CD14-positive monocyte (primary cell): Measurements from ENCODE around the gene TBC1D20. TPM values are rescaled to one million over a fixed set of nuclear protein-coding genes. Genes with fewer than 3 reads are reported as not detected.

Experiments used
- DNase-seq, 3 donors: peaks; one replicate each; pipeline ENCODE4 v3.0.0-alpha.2; 2011 to 2022
- H2AFZ ChIP-seq: 2 replicates; pipeline ENCODE4 v1.6.0; 2012; ENCODE audit warnings: mild to moderate bottlenecking, low read depth, low read length, inconsistent platforms; ENCODE audit not compliant: insufficient read depth, poor library complexity, severe bottlenecking
- H3K27ac ChIP-seq, 2 donors: 1 replicate in 1 of 2; 2 replicates in 1 of 2; pipeline ENCODE4 v1.5.1; 2012 to 2013; ENCODE audit warnings: low read length in 2 of 2, control low read depth in 1 of 2, inconsistent platforms in 1 of 2, low read depth in 1 of 2, mild to moderate bottlenecking in 1 of 2
- H3K27me3 ChIP-seq, 2 donors: one replicate each; pipeline versions ENCODE4 v1.6.0 to v1.6.1; 2011 to 2013; ENCODE audit warnings: low read length in 2 of 2; ENCODE audit not compliant: control insufficient read depth in 2 of 2, insufficient read depth in 2 of 2
- H3K36me3 ChIP-seq, 2 donors: replicated peaks in 1 of 2; 1 replicate in 1 of 2; 2 replicates in 1 of 2; pipeline versions ENCODE4 v1.5.1 to v1.6.1; 2012 to 2013; ENCODE audit warnings: low read length in 2 of 2, control low read depth in 1 of 2, inconsistent platforms in 1 of 2, mild to moderate bottlenecking in 1 of 2; ENCODE audit not compliant: insufficient read depth in 2 of 2, control insufficient read depth in 1 of 2
- H3K4me1 ChIP-seq, 2 donors: 1 replicate in 1 of 2; 2 replicates in 1 of 2; pipeline versions ENCODE4 v1.5.1 to v1.6.1; 2012 to 2013; ENCODE audit warnings: low read length in 2 of 2, control low read depth in 1 of 2, inconsistent platforms in 1 of 2, mild to moderate bottlenecking in 1 of 2, moderate library complexity in 1 of 2; ENCODE audit not compliant: insufficient read depth in 2 of 2, control insufficient read depth in 1 of 2
- H3K4me2 ChIP-seq: replicated peaks from 2 replicates; pipeline ENCODE3; 2012; ENCODE audit warnings: low read length, moderate library complexity, mild to moderate bottlenecking; ENCODE audit not compliant: poor library complexity, severe bottlenecking; ENCODE audit errors: extremely low read depth
- H3K4me3 ChIP-seq, 3 experiments: fragments of 200-600 bp in 1 of 3; sonication (generic) in 1 of 3; replicated peaks in 1 of 3; 1 replicate in 2 of 3; 2 replicates in 1 of 3; pipeline ENCODE4 v1.5.1; 2011 to 2013; ENCODE audit warnings: low read length in 3 of 3, mild to moderate bottlenecking in 3 of 3, control low read depth in 2 of 3, low read depth in 2 of 3, inconsistent platforms in 1 of 3, moderate library complexity in 1 of 3
- H3K79me2 ChIP-seq: 2 replicates; pipeline ENCODE4 v1.6.0; 2012; ENCODE audit warnings: mild to moderate bottlenecking, control low read depth, inconsistent platforms, low read length, moderate library complexity; ENCODE audit not compliant: insufficient read depth
- H3K9ac ChIP-seq: 2 replicates; pipeline ENCODE4 v1.6.0; 2017; ENCODE audit warnings: low read length, mild to moderate bottlenecking; ENCODE audit not compliant: insufficient read depth, poor library complexity, severe bottlenecking
- H3K9me3 ChIP-seq, 2 donors: replicated peaks in 1 of 2; 1 replicate in 1 of 2; 2 replicates in 1 of 2; pipeline versions ENCODE4 v1.5.1 to v1.6.1; 2012 to 2013; ENCODE audit warnings: low read length in 2 of 2, control low read depth in 1 of 2; ENCODE audit not compliant: control insufficient read depth in 1 of 2, insufficient read depth in 1 of 2
- H4K20me1 ChIP-seq: 2 replicates; pipeline ENCODE4 v1.6.0; 2012; ENCODE audit warnings: mild to moderate bottlenecking, low read length, control low read depth, moderate library complexity; ENCODE audit not compliant: insufficient read depth
- H3K27ac Mint-ChIP-seq, 7 donors: one replicate each; pipeline ENCODE4 v1.8.0; 2020; ENCODE audit warnings: mild to moderate bottlenecking in 7 of 7, mixed read lengths in 7 of 7, moderate library complexity in 6 of 7, inconsistent platforms in 2 of 7
- H3K27me3 Mint-ChIP-seq, 3 donors: one replicate each; pipeline ENCODE4 v1.8.0; 2021 to 2022; ENCODE audit warnings: low read depth in 3 of 3, mild to moderate bottlenecking in 3 of 3, mixed read lengths in 3 of 3, moderate library complexity in 3 of 3, inconsistent platforms in 1 of 3
- H3K36me3 Mint-ChIP-seq, 2 donors: one replicate each; pipeline ENCODE4 v1.8.0; 2020; ENCODE audit warnings: mixed read lengths in 2 of 2, inconsistent platforms in 1 of 2, mild to moderate bottlenecking in 1 of 2
- H3K4me1 Mint-ChIP-seq: one replicate; pipeline ENCODE4 v1.8.0; 2020; ENCODE audit warnings: mild to moderate bottlenecking, mixed read lengths
- H3K4me3 Mint-ChIP-seq, 2 donors: one replicate each; pipeline ENCODE4 v1.8.0; 2020; ENCODE audit warnings: mild to moderate bottlenecking in 2 of 2, mixed read lengths in 2 of 2, moderate library complexity in 1 of 2
- H3K9me3 Mint-ChIP-seq, 7 donors: one replicate each; pipeline ENCODE4 v1.8.0; 2020 to 2022; ENCODE audit warnings: mixed read lengths in 7 of 7, mild to moderate bottlenecking in 6 of 7, moderate library complexity in 6 of 7, inconsistent platforms in 2 of 7
- WGBS: methylation state at CpG from one replicate; pipeline ENCODE4 v1.1.5; 2013; ENCODE audit warnings: missing lambda C conversion rate; ENCODE audit not compliant: insufficient coverage; 5-methylcytosine and 5-hydroxymethylcytosine counted together
- intact Hi-C, 2 donors: fragments of 100-400 bp; cut with micrococcal nuclease; formaldehyde crosslinking; loops; one replicate each; pipeline versions ENCODE4 v1.15.0 to v1.15.1; 2023
- polyA plus RNA-seq, 3 donors: library from polyadenylated mRNA; depleted of rRNA in 1 of 3; unstranded in 2 of 3; stranded (reverse) in 1 of 3; fragments of 300-500 nt in 2 of 3; fragments of >200 nt in 1 of 3; fragmentation: Illumina TruSeq in 2 of 3; gene quantifications; 1 replicate in 2 of 3; 2 replicates in 1 of 3; pipeline ENCODE4 v1.2.3, GENCODE V29; 2012 to 2021
- TF ChIP-seq, protein P1 (sequence below): fragments of 200-600 bp; IDR thresholded peaks from one replicate; pipeline ENCODE4 v1.8.0; 2022; ENCODE audit warnings: antibody characterized with exemption, mild to moderate bottlenecking

Gene TBC1D20
- polyA plus RNA-seq, 3 donors, result 10.5 to 24.7 (median 11.3) TPM

DNA sequence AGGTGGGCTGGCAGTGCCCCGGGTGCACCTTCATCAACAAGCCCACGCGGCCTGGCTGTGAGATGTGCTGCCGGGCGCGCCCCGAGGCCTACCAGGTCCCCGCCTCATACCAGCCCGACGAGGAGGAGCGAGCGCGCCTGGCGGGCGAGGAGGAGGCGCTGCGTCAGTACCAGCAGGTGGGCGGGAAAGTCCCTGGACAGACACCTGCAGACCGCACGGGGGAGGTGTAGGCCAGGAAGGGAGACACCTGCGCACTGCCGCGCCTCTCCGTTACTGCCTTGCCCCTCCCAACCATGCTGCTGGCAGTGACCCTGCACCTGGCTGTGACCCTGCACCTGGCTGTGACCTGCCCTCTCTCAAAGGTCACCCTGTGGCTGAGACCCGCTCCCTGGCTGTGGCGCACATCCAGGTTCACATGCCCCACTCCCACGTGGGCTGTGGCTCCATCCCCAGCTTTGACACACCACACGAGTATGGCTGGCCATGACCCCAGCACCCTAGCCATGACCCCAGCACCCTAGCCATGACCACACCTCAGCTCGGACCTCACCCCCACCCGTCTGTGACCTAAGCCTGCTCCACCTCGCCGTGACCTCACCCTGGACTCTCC lies 42.7 kb downstream of the TBC1D20 start:
- Histone ChIP-seq H2AFZ (no peak overlapping the region), H3K79me2 (no peaks in the 10 kb centered on the region), H3K27me3 (no peaks in the 10 kb centered on the region), H3K36me3 (peaks cover 61 to 71% of the 10 kb centered on the region in 2 donors), H3K4me3 (no peak overlapping the region), H4K20me1 (peaks cover 21% of the 10 kb centered on the region), H3K4me1 (peaks cover 3 to 9% of the 10 kb centered on the region in 2 donors), H3K27ac (no peak overlapping the region), H3K9me3 (no peaks in the 10 kb centered on the region), H3K4me2 (no peak overlapping the region), H3K9ac (no peak overlapping the region)
- peaks cover 0 to 3% (median 0%) of the 10 kb centered on the region in 3 donors for H3K27me3 Mint-ChIP-seq
- TF ChIP-seq, protein P1, sequence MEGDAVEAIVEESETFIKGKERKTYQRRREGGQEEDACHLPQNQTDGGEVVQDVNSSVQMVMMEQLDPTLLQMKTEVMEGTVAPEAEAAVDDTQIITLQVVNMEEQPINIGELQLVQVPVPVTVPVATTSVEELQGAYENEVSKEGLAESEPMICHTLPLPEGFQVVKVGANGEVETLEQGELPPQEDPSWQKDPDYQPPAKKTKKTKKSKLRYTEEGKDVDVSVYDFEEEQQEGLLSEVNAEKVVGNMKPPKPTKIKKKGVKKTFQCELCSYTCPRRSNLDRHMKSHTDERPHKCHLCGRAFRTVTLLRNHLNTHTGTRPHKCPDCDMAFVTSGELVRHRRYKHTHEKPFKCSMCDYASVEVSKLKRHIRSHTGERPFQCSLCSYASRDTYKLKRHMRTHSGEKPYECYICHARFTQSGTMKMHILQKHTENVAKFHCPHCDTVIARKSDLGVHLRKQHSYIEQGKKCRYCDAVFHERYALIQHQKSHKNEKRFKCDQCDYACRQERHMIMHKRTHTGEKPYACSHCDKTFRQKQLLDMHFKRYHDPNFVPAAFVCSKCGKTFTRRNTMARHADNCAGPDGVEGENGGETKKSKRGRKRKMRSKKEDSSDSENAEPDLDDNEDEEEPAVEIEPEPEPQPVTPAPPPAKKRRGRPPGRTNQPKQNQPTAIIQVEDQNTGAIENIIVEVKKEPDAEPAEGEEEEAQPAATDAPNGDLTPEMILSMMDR, result no peak
- peak overlapping the region in 2 of 7 donors; percentile 3 to 66 for H3K27ac Mint-ChIP-seq
- peaks cover 14% of the 10 kb centered on the region for H3K4me1 Mint-ChIP-seq
- DNase-seq, result no peak
- 96% methylated on average over 32 of the region's 32 CpGs for WGBS
- H3K36me3 Mint-ChIP-seq, result peaks cover 71 to 82% of the 10 kb centered on the region in 2 donors
- intact Hi-C loops, result no loop called here
- no peaks in the 10 kb centered on the region for H3K9me3 Mint-ChIP-seq
- no peak overlapping the region for H3K4me3 Mint-ChIP-seq

DNA sequence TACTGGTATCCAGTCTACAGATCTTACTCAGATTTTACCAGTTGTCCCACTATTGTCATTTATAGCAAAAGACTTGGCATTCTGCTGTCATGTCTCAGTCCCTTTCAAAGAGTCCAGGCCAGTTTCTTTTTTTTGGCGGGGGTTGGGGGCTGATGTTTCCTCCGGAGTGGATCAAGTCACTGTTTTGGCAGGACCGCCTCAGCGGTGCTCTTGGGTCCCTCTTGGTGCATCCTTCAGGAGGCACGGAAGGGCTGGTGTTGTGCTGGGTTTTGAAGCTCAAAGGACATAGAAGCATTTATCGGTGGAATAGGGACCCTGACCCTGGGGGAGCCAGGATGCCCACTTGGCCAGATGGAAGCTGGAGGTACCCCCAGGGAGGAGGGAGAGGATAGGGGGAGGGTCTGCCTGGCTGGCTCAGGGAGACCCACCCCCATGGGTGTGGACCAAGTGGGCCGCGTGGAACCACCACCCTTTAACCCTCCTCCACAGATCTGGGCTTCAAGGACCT lies 43.4 kb downstream of the TBC1D20 start:
- Mint-ChIP-seq H3K9me3 (no peaks in the 10 kb centered on the region), H3K4me3 (no peak overlapping the region), H3K4me1 (peaks cover 14% of the 10 kb centered on the region), H3K27ac (peak overlapping the region in 1 of 7 donors; percentile 40), H3K27me3 (peaks cover 0 to 3% (median 0%) of the 10 kb centered on the region in 3 donors), H3K36me3 (peaks cover 64 to 77% of the 10 kb centered on the region in 2 donors)
- Histone ChIP-seq H3K4me2 (no peak overlapping the region), H3K36me3 (peaks cover 60 to 64% of the 10 kb centered on the region in 2 donors), H3K79me2 (peaks cover 5% of the 10 kb centered on the region), H2AFZ (no peak overlapping the region), H3K4me3 (no peak overlapping the region), H3K9me3 (no peaks in the 10 kb centered on the region), H3K27me3 (no peaks in the 10 kb centered on the region), H3K9ac (no peak overlapping the region), H3K27ac (no peak overlapping the region), H4K20me1 (peaks cover 26% of the 10 kb centered on the region), H3K4me1 (peaks cover 3 to 9% of the 10 kb centered on the region in 2 donors)
- TF ChIP-seq, protein P1, result no peak
- intact Hi-C loops, result no loop called here
- WGBS, result 94% methylated on average over 3 of the region's 8 CpGs
- no peak for DNase-seq
